ELR (cell line): ENCODE data around the gene DNAJC19.

ENCODE experiments used
- DNase-seq: peaks from one replicate; pipeline ENCODE4 v3.0.0-alpha.2; 2015; ENCODE audit warnings: low read depth

The DNAJC19 gene

GRCh38 chr3:180961087-180961486 lies 28.4 kb downstream of the DNAJC19 start:
- no peak for DNase-seq

- no peak for DNase-seq
These were observed 29.8 kb downstream of the DNAJC19 start for GRCh38 chr3:180959691-180960090.

- no peak for DNase-seq
These were observed 41.7 kb downstream of the DNAJC19 start for GRCh38 chr3:180947761-180948390.

GRCh38 chr3:180940826-180941225 lies 48.7 kb downstream of the DNAJC19 start:
- no peak for DNase-seq

GRCh38 chr3:180934638-180935037 lies 54.9 kb downstream of the DNAJC19 start:
- peak; percentile 58 for DNase-seq
